COR-L47 (cell line): Measurements from ENCODE around the gene LRRC46.

Experiments used
- DNase-seq: peaks from one replicate; lab custom pipeline; 2025; lab: John Stamatoyannopoulos, UW

Gene LRRC46

GRCh38 chr17:47830396-47831002 is 971 bp upstream of the LRRC46 start:
- DNase-seq = no peak

DNA sequence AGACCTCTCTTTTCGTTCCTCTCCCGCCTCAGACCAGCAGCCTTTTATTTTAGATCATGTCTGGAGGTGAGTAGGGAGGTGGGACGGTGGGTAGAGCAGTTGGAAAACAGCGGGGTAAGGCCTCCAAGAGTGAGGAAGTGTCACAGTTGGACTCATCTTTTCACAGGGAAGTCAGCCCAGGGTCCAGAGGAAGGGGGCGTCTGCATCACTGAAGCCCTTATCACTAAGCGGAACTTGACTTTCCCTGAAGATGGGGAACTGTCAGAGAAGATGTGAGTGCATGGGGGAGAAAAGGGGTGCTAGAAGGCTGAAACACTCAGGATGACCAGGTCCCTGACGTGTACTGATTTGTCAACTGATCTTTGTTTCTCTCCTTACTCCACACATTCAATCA is 461 bp downstream of the LRRC46 start:
- no peak for DNase-seq

- DNase-seq = no peak
Observed at GRCh38 chr17:47834756-47835155, 3.3 kb downstream of the LRRC46 start.

DNA sequence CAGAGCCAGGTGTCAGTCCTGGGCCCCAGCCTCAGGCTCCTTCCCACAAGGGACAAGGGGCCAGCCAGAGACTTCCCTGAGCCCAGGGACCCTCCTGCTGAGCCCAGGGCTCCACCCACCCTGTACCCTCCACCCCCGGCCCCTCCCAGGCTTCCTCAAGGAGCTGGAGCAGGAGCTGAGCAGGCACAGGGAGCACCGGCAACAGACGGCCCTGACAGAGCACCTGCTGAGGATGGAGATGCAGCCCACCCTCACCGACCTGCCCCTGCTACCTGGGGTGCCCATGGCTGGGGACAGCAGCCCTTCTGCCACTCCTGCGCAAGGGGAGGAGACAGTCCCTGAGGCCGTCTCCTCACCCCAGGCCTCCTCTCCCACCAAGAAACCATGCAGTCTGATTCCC is 5.1 kb downstream of the LRRC46 start:
- DNase-seq = no peak

- DNase-seq = no peak
Observed at GRCh38 chr17:47837401-47838039, 6.0 kb downstream of the LRRC46 start.

GRCh38 chr17:47838636-47839035 is 7.2 kb downstream of the LRRC46 start:
- no peak for DNase-seq

DNA sequence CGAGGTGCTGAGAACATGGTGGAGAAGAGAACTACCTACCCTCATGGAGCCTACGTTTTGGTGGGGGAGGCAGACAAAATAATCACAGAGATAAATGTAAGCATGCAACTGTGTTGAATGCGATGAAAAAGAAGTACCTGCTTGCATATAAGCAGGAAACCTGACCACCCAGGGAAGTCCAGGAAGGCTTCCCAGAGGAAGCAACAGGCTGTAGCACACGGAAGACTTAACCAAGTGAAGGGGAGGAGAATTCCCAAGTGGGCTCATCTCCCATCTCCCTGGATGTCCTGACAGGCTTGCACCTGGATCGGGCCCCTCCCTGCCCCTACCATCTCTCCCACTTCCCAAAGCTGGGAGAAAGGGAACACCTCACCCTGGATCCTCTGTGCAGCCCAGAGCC is 7.6 kb downstream of the LRRC46 start:
- DNase-seq = no peak

DNA sequence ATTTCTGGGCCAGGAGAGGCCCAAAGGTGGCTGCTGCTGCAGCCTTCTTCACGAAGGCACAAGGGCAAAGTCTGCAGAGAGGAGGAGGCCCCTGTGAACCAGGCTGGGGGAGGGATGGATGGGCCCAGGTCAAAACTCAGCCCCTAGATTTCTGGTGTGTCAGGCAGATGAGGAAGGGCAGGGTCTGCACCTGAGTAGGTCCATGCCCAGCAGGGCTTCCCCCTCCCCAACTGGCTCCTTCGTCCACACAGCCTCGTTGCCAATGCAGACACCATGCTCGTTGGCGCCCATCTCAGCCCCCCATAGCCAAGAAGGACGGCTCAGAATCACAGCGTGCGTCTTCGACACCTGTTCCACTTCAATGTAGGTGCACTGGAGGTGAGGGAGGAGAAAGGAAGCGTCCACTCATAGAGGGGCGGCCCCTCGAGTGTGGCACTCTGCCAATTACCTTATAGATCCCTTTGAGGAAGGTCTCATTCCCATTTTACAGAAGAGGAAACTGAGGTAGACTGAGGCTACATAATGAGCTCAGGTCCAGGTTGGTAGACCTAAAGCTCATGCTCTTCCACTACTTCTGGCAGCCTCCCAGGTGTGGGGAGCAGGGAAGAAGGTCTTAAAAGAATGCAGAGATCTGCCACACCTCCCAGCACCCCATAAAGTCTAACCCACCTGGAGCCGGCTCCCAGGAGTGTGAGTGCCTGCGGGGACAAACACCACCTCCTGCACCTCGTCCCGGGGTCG is 8.7 kb downstream of the LRRC46 start:
- no peak for DNase-seq

GRCh38 chr17:47840742-47841487 is 9.4 kb downstream of the LRRC46 start, which contains the start of gene SCRN2:
TSS of gene SCRN2 (minus strand) at chr17:47841273. CDS start at chr17:47840843, 430 bp downstream.
- peak; percentile 77 for DNase-seq

- no peak for DNase-seq
Observed at GRCh38 chr17:47841488-47842291, 10.2 kb downstream of the LRRC46 start.

GRCh38 chr17:47843391-47843730 is 11.9 kb downstream of the LRRC46 start:
- DNase-seq = no peak

DNA sequence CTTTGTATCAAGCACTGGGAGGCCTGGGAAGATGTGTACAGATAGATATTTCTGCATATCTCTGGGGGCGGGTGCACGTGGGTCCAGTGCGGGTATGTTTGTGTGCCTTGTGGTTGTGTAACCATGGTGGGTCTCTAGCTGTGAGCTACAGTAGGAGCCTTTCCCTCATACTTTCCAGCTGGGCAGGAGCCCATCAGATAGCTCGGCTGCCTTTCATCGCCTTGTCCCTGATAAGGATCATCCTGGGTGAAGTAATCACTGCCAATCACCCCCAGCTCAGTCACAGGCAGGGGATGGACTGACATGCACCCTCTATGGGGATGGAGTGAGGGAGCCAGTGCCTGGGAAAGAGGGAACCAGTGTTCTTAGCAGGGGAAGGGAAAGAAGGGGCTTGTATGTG is 12.8 kb downstream of the LRRC46 start:
- no peak for DNase-seq

DNA sequence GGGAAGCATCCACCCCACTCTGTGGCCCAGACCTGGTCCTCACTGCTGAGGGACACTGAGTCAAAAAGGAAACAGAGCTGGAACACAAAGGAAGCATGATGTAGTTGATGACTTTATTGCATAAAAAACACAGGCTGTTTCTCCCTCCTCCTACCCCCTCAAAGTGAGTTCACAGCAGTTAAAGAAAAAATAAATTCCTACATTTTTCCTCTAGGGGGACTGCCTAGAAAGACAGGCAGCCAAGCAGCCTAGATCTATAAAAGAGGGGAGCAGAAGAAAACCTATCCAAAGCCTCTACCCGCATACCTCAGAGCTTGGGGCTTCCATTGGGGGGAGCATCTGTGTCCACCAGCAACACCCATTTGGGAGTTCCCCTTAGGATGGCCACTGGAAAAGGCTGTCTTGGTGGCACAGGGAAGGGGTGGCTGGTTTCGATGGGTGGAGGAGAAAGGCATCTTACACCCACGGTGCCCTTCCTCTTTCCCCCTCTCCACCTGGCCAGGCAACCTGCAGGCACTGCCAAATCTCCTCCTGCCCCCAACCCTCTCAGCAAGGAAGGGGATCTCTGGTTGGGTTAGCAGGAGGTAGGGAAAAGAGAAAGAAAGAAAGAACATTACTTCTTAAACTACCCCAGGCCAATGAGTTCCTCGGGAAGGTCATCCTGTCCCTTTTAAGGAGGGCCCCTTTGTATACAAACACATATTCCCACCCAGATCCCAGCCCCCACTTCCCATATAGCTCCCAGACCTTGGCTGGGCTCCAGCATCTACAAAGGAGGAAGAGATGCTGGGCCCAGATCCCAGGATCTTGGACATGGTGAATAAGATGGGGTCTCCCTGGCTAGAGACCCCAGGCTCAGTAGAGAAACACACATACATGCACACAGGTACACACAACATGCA is 13.6 kb downstream of the LRRC46 start:
- DNase-seq = no peak

GRCh38 chr17:47845716-47846075 is 14.2 kb downstream of the LRRC46 start:
- DNase-seq = no peak

GRCh38 chr17:47846716-47847340 is 15.4 kb downstream of the LRRC46 start:
- no peak for DNase-seq

GRCh38 chr17:47847341-47848197 is 16.1 kb downstream of the LRRC46 start:
- no peak for DNase-seq

DNA sequence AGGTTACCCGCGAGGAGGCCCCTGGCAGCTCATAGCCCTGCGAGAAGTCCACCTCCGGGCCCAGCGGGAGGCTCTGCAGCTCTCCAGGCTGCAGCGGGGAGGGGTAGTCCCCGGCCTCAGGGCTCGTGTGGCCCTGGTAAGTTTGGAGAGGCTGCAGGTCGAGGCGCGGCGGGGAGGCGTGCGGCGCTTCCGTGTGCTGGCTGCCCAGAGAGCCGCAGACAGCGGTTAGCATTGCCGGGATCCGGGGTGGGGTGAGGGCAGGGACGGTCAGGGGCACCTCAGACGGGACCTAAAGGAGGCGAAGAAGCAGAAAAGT is 16.7 kb downstream of the LRRC46 start:
- no peak for DNase-seq

DNA sequence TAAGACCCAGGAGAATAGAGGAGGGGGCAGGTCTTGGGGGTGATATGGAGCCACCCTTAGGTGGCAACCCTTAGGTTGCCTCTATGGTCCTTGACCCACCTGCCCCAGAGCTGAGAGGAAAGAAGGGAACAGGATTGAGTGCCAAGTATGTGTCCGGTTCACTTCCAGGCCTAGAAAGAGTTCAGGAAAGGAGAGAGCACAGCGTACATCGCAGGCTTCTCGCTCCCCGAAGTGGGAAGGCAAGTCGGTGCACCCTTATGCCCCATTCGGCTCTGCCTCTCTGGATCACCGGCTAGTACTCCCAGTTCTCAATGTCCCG is 18.9 kb downstream of the LRRC46 start:
- DNase-seq = no peak

DNA sequence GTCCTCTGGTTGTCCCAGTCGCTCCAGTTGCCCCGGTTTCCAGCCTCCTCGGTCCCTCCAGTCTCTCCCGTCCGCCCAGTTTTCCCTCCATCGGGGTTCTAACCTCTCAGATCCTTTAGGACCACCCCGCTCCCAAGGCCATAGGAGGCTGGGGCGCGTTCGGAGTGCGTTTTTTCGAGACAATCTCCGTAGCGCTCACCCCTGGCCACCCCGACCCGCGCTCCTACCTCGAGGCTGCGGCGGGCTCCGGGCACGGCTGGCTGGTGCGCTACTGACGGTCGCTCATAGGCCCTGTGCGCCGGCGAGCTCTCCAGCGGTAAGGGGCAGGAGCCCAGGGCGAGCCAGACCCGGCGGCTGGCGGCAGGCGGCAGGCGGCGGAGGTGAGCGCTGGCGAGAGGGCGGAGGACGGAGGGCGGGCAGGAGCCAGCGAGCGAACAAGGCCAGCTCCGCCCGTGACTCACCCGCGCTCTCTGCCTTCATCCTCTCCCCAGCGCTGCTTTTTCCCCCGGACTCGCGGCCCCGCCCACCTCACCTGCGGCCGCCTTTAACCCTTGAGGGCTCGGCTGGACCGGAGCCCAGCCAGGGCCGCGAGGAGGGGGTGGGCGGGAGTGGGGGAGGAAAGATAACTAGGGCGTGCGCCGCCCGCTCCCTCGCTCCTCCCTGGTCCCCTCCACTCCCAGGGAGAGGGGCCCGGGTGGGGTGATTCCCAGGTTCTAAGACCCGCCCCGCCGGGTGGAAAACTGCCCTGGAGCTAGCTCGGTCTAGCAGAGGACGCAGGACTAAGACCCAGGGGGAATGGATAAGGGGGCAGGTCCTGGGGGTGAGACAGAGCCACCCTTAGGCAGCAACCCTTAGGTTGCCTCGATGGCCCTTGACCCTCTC is 19.5 kb downstream of the LRRC46 start, which contains the start of gene SP6:
Gene SP6 (minus strand): TSS at position 472 of the 882 bp plus-strand sequence. CDS start 2,734 bp downstream, outside the sequence.
- DNase-seq = peak; percentile 70
